Activated CD8-positive, alpha-beta memory T cell treated with anti-CD3 and anti-CD28 coated beads for 36 hours (primary cell): ENCODE results near the gene GLI3. TPM values are rescaled to one million over a fixed set of nuclear protein-coding genes. Genes with fewer than 3 reads are reported as not detected.

Source experiments
- CTCF ChIA-PET: fragments of 350-600 bp; sonication (Branson Sonifier 250); formaldehyde crosslinking; loops from one replicate; lab custom pipeline; 2021; ENCODE audit warnings: antibody characterized with exemption; lab: Charles Lee
- POLR2A ChIA-PET: fragments of 350-600 bp; sonication (Branson Sonifier 250); formaldehyde crosslinking; loops from one replicate; lab custom pipeline; 2021; ENCODE audit warnings: antibody characterized with exemption; lab: Charles Lee
- total RNA-seq, 2 experiments: library from RNA; stranded (reverse); gene quantifications; one replicate each; pipeline ENCODE4 v1.2.3, GENCODE V29; 2021

Gene GLI3
- total RNA-seq, 2 experiments from 2014 or later: 0.15 to 0.38 TPM

DNA sequence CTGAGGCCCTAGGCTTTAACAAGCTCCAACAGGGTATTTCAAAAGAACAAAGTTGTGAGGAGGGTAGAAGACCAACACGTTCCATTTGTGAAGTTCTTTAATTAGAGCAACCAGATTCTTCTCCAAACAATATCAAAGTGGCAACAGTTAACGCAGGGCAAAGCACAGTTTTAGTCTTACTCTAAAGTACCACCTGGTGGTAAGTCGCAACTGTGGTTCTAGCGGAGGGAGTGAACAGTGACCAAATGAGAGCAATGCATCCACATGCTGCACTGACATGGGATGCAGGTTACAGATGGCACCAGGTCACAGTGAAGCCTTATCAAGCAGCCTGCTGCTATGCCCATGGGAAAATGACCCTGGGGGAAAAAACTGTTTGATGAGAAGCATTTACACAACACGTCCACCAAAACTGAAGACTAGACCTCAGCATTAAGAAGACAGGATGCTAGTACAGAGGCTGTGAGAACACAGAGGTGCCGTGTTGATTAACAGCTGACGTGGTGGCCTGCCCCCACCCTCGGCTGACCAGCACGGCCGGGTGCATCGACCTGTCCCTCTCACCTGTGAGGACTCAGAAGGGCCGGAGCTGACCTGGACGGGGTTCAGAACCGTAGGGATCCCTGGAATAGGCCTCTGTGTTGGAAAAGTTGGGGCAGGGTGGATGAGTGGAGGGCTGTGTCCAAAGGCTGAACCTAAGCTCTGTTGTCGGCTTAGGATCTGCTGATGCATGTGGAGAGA is 211.2 kb downstream of the GLI3 start:
- POLR2A ChIA-PET: no interaction called here
- CTCF ChIA-PET: no interaction called here

- POLR2A ChIA-PET: no interaction called here
- CTCF ChIA-PET: no interaction called here
Observed at GRCh38 chr7:42024537-42024936, 212.5 kb downstream of the GLI3 start.

DNA sequence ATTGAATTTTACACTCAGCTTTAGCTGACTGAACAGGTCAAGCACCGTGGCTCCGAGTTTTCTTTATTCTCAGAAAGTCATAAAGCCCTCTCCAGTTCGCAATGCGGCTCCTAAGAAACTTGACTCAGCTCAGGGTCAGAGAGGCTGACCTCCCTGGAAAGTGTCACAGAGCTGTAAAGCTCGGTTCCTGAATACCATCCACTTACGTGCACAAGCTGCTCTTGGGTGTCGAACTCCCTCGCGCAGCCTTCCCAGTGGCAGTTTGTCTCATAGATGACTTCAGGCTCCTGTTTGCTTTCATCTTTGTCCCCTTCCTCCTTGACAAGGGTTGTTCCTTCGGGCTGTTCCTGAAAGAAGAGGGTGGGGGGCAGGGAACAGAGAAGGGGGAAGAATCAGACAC is 213.7 kb downstream of the GLI3 start:
- ChIA-PET CTCF (no interaction called here), POLR2A (no interaction called here)

DNA sequence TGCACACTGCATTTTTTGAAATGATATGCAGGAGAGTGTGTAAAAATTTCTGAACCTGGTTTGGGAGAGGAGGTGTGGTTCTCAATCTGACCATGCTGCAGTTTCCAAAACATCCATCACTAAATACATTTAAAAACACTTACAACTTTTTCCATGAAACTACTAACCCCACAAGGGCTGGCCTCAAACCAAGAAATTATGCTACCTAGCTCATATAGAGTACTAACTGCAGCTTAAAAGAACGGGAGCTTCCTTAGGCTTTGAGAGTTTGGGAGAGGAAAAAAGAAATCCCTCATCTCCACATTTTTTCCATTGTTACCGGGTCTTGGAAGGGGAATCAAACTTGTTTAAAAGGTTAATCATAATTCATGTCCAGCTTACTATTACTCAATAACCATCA is 214.2 kb downstream of the GLI3 start:
- POLR2A ChIA-PET: no interaction called here
- CTCF ChIA-PET: no interaction called here

DNA sequence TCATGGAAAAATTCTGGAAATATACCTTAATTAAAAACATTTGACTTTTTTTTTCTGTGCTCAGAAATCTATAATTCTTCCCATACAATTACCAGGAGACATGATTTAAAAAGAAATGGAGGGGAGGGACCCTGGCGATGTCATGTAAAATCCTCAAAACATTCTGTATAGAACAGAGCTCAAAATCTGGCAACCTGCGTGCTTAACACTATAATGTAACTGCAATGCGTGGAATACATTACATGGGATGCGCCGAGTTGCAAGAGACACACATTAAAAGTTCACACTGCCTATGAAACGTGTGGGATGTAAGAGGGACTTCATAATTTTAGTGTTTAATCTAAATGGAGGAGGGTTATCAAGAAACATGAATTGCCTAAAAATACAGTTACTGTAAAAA is 215.0 kb downstream of the GLI3 start:
- CTCF ChIA-PET: no interaction called here

GRCh38 chr7:42021631-42022030 is 215.4 kb downstream of the GLI3 start:
- POLR2A ChIA-PET: no interaction called here

More for the DNA sequence above, 215.0 kb downstream of the GLI3 start:
- POLR2A ChIA-PET: no interaction called here

DNA sequence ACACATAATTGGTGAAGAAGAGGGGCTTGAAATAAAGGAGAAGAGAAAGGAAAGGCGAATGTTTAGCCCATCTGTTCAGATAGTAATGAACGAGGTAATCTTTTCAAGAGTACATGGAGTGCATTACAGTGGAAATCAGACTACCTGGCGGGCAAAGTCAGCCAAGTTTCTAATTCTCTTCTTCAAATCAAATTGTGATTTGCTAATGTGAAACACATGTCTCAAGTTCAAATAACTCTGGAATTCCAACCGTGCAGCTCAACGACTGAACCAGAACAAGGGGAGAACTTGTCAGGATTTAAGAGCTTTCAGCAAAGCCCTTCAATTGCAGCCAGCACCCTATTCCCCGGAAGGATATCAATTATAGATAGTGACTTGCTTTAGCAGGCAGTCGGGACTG is 216.9 kb downstream of the GLI3 start:
- ChIA-PET POLR2A (no interaction called here), CTCF (no interaction called here)

More at GRCh38 chr7:42021631-42022030, 215.4 kb downstream of the GLI3 start:
- CTCF ChIA-PET: no interaction called here

DNA sequence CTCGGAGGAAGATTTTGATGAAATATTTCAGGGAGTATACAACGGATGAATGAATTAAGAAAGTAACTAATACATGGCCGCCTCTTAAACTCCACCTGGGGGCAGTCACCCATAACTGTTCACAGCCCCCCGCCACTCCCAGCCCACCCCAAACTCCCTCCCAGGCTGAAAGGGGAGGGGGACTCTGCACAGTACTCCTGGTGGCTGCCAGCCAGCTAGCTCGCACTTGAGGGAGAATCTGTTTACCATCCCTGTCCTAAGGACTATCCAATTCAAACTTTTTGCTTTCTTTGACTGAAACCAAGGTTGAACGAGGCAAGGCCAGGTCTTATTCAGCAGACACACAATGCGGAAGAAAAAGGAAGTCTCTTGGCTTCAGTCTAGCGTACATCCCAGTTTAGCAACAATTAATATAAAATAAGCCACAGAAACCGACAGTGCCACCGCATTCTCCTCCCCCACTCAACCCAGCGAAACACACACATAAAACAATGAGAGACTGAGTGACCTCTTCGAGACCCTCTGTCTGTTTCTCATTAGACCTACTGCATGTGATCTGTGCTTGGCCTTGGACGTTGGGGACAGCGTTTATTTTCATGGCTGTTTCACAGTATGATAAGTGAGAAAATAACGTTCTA is 219.5 kb downstream of the GLI3 start:
- ChIA-PET POLR2A (no interaction called here), CTCF (no interaction called here)

GRCh38 chr7:42016517-42016916 is 220.5 kb downstream of the GLI3 start:
- POLR2A ChIA-PET: no interaction called here
- CTCF ChIA-PET: no interaction called here

DNA sequence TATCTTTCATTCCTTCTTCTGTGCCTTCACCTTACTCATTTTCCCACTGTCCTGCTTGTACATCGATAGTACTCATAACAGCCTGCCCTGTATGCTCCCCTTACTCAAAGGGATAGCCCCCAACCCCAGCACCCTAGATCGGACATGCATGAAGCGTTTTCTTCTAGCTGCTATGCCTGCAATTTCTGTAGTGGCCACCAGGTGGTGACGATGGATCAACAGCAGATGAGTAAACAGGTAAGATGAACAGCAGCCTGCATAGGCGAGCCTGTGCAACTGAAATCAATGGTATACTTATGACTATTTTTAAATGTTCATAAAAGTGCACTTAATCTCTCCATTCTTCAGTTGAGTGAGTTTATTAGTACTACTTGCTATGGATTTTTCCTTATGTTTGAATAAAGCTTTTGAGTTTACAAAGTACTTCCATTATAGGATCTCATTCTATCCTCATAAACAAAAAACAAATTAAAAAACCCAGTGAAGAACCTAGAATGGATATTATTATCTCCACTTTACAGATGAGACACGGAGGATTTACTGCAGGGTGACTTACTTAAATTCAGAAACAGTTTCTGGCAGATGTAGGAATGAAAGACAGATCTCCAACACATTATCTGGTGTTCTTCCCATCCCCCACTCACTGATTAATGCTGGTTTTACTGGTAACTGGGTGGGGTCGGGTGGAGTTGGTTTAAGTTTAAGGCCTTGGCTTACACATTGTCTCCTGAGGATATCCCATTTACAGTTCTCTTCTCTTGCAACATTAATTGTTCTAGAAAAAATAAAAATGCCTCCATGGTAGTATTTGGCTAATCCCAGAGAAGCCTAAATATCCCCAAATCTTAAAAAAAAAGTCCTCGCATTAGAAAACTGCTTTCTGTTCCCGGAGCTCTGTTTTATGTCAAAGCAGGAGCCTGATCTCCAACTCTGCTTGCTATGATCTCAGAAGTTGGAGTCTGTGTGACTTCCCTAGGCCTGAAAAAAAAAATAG is 222.1 kb downstream of the GLI3 start:
- POLR2A ChIA-PET: no interaction called here
- CTCF ChIA-PET: interaction anchor here (1.3 kb wide), 1 partner anchor 20 kb away, joined by 6 read pairs; no protein-coding TSS in a partner anchor

GRCh38 chr7:42012786-42013360 is 224.1 kb downstream of the GLI3 start:
- POLR2A ChIA-PET: no interaction called here
- CTCF ChIA-PET: no interaction called here

DNA sequence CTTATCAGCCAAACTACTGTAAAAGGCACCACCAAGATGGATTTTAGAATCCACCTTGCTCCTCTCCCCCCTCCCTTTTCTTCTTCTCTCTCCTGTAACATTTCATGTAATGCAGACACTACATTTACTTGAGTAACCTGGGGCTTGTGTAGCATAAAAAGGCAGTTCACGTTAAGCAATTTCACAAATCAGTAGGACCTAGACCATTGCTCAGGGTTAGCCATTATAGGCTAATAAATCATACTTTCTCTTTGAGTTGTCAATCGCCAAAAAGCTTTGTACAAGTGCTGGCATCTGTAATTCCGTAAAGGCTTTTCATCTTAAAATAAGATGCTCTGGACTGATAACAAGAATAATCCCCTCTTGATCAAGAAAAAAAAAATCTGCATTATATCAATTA is 224.7 kb downstream of the GLI3 start:
- CTCF ChIA-PET: no interaction called here
- POLR2A ChIA-PET: no interaction called here

DNA sequence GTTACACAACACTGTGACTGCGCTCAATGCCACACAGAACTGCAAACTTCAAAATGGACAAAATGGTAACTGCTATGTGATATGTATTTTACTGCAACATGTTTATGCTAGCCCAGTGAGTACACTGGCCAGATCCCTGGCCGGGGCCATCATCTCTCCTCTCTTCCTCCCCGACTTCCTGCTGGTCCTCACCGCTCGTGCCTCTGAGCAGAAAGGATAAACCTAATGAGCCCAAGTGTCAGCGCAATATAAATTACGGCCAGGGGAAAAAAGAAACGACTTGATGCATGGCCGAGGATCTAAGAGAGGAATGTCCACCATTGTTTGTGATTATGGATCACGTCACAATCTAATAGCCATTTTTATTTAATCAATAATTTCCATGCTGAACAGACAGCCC is 225.2 kb downstream of the GLI3 start:
- ChIA-PET POLR2A (no interaction called here), CTCF (no interaction called here)

GRCh38 chr7:42010751-42011150 is 226.3 kb downstream of the GLI3 start:
- POLR2A ChIA-PET: no interaction called here
- CTCF ChIA-PET: no interaction called here

DNA sequence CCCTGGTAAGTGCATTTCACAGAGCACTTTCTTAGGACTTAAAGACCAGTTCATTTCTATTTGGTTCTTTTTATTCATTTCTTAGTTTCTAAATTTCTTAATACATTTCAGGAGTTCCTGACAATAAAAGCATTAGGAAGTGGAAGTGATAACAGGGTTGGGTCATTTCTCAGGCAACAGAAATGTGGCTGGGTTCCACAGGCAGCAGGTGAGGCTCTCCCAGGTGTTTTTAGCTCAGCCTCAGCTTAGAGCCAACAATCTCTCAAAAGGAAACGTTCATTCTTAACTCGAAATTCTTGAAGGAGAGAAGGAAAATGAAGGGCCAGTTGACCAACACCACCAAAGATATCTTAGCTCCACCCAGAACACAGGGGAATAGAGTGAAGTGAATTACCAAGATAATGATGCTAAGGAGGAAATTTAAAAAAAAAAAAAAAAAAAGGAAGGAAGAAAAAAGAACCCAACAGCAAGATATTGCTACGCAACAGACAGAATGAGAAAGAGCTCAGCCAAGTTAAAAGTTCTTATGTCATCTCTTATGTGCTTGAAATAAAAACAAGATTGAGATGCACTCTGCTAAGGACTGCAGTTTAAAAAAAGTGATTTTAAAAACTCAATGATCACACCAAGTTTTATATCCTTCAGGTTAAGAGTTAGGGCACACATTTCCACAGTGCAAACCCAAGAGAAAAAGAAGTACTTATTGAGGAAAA is 230.1 kb downstream of the GLI3 start:
- POLR2A ChIA-PET: no interaction called here
- CTCF ChIA-PET: interaction anchor here (0.6 kb wide), 1 partner anchor 104 kb away, joined by 3 read pairs; no protein-coding TSS in a partner anchor

GRCh38 chr7:42002654-42003053 is 234.4 kb downstream of the GLI3 start:
- ChIA-PET POLR2A (no interaction called here), CTCF (no interaction called here)

GRCh38 chr7:41999736-42000283 is 237.2 kb downstream of the GLI3 start:
- ChIA-PET POLR2A (no interaction called here), CTCF (no interaction called here)

GRCh38 chr7:41998041-41998440 is 239.0 kb downstream of the GLI3 start:
- ChIA-PET CTCF (no interaction called here), POLR2A (no interaction called here)

DNA sequence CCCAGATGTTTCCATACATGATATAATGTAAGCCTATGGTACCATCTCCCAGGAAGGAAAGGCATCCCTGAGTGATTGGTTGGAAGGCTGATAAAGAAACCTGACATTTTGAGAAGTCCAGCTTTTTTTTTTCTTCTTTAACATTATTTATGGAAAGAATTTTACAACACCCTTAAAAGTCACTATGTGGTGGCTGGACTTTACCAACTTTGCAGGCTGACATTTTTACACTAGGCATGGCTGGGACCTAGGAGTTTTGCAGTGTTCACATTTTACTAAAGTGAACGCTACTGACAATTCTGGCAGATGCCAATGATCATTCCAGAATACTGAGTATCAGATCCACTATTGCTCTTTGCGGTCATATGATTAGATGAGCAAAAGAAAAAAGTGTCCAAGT is 239.9 kb downstream of the GLI3 start:
- CTCF ChIA-PET: no interaction called here

More for the DNA sequence above, 239.9 kb downstream of the GLI3 start:
- POLR2A ChIA-PET: no interaction called here
